Fibroblast of skin of right quadriceps (primary cell): ENCODE measurements around the gene FRMPD4.
"Not testable (repeated sequence)": the region's sequence is repeated elsewhere in the genome, so short reads cannot be mapped to it uniquely, and the experiment has no call there.

ENCODE experiments used
- DNase-seq: peaks from one replicate; pipeline ENCODE4 v3.0.0-alpha.2; 2013

FRMPD4 gene

GRCh38 chrX:12138361-12139313 is at the start of gene FRMPD4:
FRMPD4 (plus strand) TSS chrX:12138473; CDS start chrX:12138972, 499 bp downstream.
- peak; percentile 12 for DNase-seq

GRCh38 chrX:12089740-12090139 is 48.5 kb upstream of the FRMPD4 start:
- no peak for DNase-seq

- DNase-seq = no peak
Observed at GRCh38 chrX:12113321-12113720, 25.0 kb upstream of the FRMPD4 start.

GRCh38 chrX:12115377-12115776 is 22.9 kb upstream of the FRMPD4 start:
- no peak for DNase-seq

- peak; percentile 3 for DNase-seq
Observed at GRCh38 chrX:12118134-12118533, 20.1 kb upstream of the FRMPD4 start.

GRCh38 chrX:12128017-12128416 is 10.3 kb upstream of the FRMPD4 start:
- DNase-seq = no peak

GRCh38 chrX:12137951-12138360 is 317 bp upstream of the FRMPD4 start:
- no peak for DNase-seq

- no peak for DNase-seq
Observed at GRCh38 chrX:12139934-12140611, 1.8 kb downstream of the FRMPD4 start.

GRCh38 chrX:12141511-12141910 is 3.2 kb downstream of the FRMPD4 start:
- no peak for DNase-seq

DNA sequence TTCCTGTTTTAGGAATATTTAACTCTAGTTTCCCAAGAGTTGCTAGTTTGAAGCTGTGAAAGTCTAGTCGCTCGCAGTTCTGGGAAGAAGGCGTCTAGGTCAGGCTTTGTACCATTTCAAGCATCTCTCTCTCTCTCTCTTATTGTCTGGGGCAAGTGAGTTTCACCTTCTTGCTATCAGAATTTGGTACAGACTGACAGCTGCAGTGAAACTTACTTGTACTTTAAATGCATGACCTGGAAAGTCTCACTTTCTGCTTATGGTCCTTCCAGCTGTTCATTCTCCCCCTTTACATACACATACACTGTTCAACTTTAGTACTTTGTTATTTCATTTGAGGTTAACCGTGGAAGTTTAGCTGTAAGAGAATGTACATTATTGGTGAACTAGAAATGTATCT is 4.4 kb downstream of the FRMPD4 start:
- DNase-seq = no peak

- DNase-seq = no peak
Observed at GRCh38 chrX:12145402-12145801, 7.1 kb downstream of the FRMPD4 start.

DNA sequence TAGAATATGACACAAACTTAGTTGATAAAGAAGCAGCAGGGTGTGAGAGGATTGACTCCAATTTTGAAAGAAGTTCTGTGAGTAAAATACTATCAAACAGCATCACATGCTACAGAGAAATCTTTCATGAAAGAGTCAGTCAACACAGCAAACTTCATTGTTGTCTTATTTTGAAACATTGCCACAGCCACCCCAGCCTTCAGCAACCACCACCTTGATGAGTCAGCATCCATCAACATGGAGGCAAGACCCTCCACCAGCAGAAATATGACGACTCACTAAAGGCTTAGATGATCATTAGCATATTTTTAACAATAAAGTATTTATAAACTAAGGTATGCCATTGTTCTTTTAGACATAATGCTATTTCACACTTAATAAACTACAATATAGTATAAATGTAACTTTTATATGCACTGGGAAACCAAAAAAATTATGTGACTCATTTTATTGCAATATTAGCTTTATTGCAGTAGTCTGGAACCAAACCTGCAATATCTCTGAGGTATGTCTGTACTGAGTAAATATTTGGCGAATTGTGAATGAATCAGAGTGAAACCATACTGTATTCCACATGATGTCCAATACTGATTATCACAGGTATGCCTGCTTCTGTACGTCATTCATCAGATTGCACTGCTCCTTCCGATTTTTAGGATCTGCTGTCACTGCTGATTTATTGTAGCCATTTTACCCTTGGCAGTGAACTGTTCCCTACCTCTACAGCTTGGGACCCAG is 11.6 kb downstream of the FRMPD4 start:
- DNase-seq = no peak

- no peak for DNase-seq
Observed at GRCh38 chrX:12153317-12153716, 15.0 kb downstream of the FRMPD4 start.

GRCh38 chrX:12153741-12154140 is 15.5 kb downstream of the FRMPD4 start:
- peak; percentile 16 for DNase-seq

DNA sequence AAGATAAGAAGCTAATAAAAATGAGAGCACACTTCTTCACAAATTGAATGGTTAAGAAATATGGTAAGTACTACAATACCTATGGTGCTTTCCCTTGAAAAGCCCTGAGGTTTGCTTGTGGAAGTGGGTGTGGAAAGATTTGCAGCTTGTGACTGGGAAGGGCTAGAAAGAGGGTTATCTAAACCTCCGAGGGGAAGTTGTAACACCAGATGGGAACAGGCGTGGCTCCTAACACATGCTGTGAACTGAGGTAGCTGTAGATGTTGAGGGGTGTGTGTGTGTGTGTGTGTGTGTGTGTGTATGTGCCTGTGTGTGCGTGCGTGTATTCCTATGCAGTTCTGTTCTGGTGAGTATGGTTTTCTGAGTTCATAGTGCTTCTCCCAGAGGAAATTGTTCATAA is 21.5 kb downstream of the FRMPD4 start:
- DNase-seq = no peak

DNA sequence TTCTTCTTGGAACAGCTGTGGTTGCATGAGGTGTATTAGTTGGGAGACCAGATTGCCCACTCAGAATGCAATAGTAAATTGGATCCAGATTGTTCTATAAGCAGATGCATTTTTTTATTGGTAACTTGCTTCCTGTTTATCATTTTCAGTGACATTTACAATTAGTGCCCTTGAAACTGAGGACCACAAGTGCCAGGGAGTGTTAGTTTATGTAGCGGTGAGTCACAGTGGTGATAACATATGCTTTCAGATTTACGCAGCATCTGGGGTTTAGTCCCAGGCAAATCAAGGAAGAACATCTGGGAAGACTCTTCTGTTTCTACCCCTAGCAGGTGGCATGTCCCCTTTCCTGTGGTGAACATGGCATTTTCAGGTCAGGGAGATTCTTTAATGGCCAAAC is 24.1 kb downstream of the FRMPD4 start:
- no peak for DNase-seq

- not testable (repeated sequence) for DNase-seq
Observed at GRCh38 chrX:12164180-12164579, 25.9 kb downstream of the FRMPD4 start.

GRCh38 chrX:12170755-12171154 is 32.5 kb downstream of the FRMPD4 start:
- no peak for DNase-seq

- DNase-seq = no peak
Observed at GRCh38 chrX:12174358-12174757, 36.1 kb downstream of the FRMPD4 start.

- DNase-seq = no peak
Observed at GRCh38 chrX:12197030-12197429, 58.8 kb downstream of the FRMPD4 start.

DNA sequence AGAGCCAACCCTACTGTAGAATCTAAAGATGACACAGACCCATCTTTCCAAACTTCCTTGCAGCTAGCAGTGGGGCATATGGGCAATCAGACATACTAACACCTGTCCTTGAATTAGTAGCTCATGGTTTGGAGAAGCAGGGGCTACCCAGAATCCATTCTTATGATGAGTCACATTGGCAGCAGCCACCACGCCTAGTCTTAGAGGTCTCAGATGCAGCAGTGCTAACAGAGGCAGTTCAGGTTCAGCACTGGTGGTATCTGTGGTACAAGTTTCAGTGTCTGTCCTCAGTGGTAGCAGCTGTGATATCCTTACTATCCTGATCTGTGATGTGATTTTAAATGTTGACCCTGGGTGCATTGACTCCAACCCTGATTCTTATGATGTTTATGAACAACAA is 68.1 kb downstream of the FRMPD4 start:
- no peak for DNase-seq

GRCh38 chrX:12210196-12210815 is 72.0 kb downstream of the FRMPD4 start:
- DNase-seq = peak; percentile 76

DNA sequence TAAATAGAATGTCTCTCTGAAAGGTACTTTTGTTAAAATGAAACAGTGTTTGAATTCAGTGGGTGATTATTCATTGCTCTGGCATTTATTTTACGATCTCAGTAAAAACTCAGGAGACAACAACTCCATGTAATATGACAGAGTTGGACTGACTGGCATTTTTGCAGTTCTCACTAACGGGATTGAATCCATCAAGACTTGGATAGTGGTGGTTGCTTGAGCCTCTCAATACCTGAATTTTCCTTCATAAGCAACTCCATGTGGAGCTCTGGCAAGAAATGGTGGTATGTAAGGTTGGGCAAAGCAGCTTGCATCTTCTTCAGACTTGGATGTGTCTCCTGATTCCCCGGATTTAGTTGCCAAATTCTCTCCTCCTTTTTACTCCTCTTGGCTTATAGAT is 72.7 kb downstream of the FRMPD4 start:
- DNase-seq = peak; percentile 55
